HepG2 (cell line): Measurements from ENCODE around the gene LYPD3. TPM values are rescaled to one million over a fixed set of nuclear protein-coding genes. Genes with fewer than 3 reads are reported as not detected.

ENCODE experiments used
- ATAC-seq: fragments of 200-7000 bp; cut with Tn5 transposase; 3 replicates; pipeline ENCODE4 v1.9.1; 2020; ENCODE audit warnings: mild to moderate bottlenecking, moderate library complexity
- BruUV-seq: library from RNA; stranded (reverse); fragments of 400-500 nt; replicated peaks from 2 replicates; lab custom pipeline; 2021; lab: Mats Ljungman, UMichigan
- CTCF ChIA-PET: fragments of 300-600 bp; formaldehyde crosslinking; extraction: SDS; loops from one replicate; lab custom pipeline; 2021; ENCODE audit warnings: low total read pairs, inconsistent platforms, low intra/inter-chr PET ratio; lab: Yijun Ruan, JAX
- POLR2A ChIA-PET: fragments of 350-600 bp; sonication (Branson Sonifier 250); formaldehyde crosslinking; loops from one replicate; lab custom pipeline; 2020; ENCODE audit warnings: antibody characterized with exemption, inconsistent platforms; lab: Yijun Ruan, JAX
- DNase-seq: peaks from one replicate; pipeline ENCODE4 v3.0.0-alpha.2; 2015; ENCODE audit warnings: low spot score
- FAIRE-seq: peaks from 3 replicates; lab custom pipeline; 2011; peaks lifted over from hg19 to GRCh38; lab: Jason Lieb, UNC
- H2AFZ ChIP-seq: one replicate; pipeline ENCODE4 v1.6.1; 2011; ENCODE audit warnings: low read length, inconsistent platforms
- H3K27ac ChIP-seq: fragments of 300-600 bp; 3 replicates; pipeline ENCODE4 v1.8.0; 2011; ENCODE audit warnings: mixed run types, mild to moderate bottlenecking, mixed read lengths, low read length, inconsistent platforms; ENCODE audit not compliant: insufficient read depth; ENCODE audit errors: extremely low read length
- H3K27me3 ChIP-seq, 2 experiments: fragments of 200-600 bp in 1 of 2; 2 replicates in 1 of 2; 3 replicates in 1 of 2; pipeline versions ENCODE4 v1.6.0 to v1.8.0; 2011; ENCODE audit warnings: low read length in 2 of 2, mild to moderate bottlenecking in 2 of 2, moderate library complexity in 2 of 2, inconsistent platforms in 1 of 2; ENCODE audit not compliant: insufficient read depth in 2 of 2, control insufficient read depth in 1 of 2
- H3K36me3 ChIP-seq, 2 experiments: fragments of 200-600 bp in 1 of 2; replicated peaks in 1 of 2; 2 replicates in 1 of 2; 3 replicates in 1 of 2; pipeline versions ENCODE4 v1.5.1 to v1.8.0; 2011; ENCODE audit warnings: low read length in 2 of 2, inconsistent platforms in 1 of 2; ENCODE audit not compliant: insufficient read depth in 2 of 2, control insufficient read depth in 1 of 2
- H3K4me1 ChIP-seq: 2 replicates; pipeline ENCODE4 v1.5.1; 2012; ENCODE audit warnings: low read length, inconsistent platforms; ENCODE audit not compliant: insufficient read depth
- H3K4me2 ChIP-seq: 2 replicates; pipeline ENCODE4 v1.6.0; 2011; ENCODE audit warnings: low read depth, low read length, inconsistent platforms
- H3K4me3 ChIP-seq, 3 experiments: fragments of 200-600 bp in 1 of 3; sonication (generic), shearing (Covaris generic) in 1 of 3; replicated peaks in 1 of 3; 2 replicates each; pipeline ENCODE4 v1.5.1; 2011 to 2016; ENCODE audit warnings: low read length in 3 of 3, inconsistent platforms in 2 of 3, low read depth in 2 of 3, mild to moderate bottlenecking in 2 of 3, control low read depth in 1 of 3, mixed read lengths in 1 of 3; ENCODE audit not compliant: insufficient read depth in 1 of 3
- H3K79me2 ChIP-seq: one replicate; pipeline ENCODE4 v1.6.1; 2011; ENCODE audit warnings: low read length, inconsistent platforms; ENCODE audit not compliant: insufficient read depth
- H3K9ac ChIP-seq: 2 replicates; pipeline ENCODE4 v1.6.0; 2011; ENCODE audit warnings: mild to moderate bottlenecking, low read depth, low read length, inconsistent platforms; ENCODE audit not compliant: insufficient read depth
- H3K9me3 ChIP-seq: 2 replicates; pipeline ENCODE4 v1.5.1; 2012; ENCODE audit warnings: mild to moderate bottlenecking, low read length
- H4K20me1 ChIP-seq: 2 replicates; pipeline ENCODE4 v1.6.0; 2011; ENCODE audit warnings: inconsistent platforms, mild to moderate bottlenecking, low read length, moderate library complexity; ENCODE audit not compliant: insufficient read depth
- AGO1 ChIP-seq: fragments of 200-400 bp; formaldehyde crosslinking; IDR thresholded peaks from 2 replicates; pipeline ENCODE4 v1.6.1; 2017; ENCODE audit warnings: mild to moderate bottlenecking, low read depth, low read length, moderate library complexity; ENCODE audit not compliant: poor library complexity, severe bottlenecking
- MATR3 ChIP-seq: sonication (generic); formaldehyde crosslinking; IDR thresholded peaks from 2 replicates; pipeline ENCODE4 v1.4.0; 2020; ENCODE audit warnings: missing genetic modification reagents
- RAD51 ChIP-seq: fragments of 450-650 bp; IDR thresholded peaks from 2 replicates; pipeline ENCODE4 v1.6.1; 2016; ENCODE audit warnings: borderline replicate concordance
- RBM39 ChIP-seq: fragments of 200-400 bp; formaldehyde crosslinking; IDR thresholded peaks from one replicate; pipeline ENCODE4 v1.6.1; 2018; ENCODE audit warnings: antibody characterized with exemption, mild to moderate bottlenecking, low read depth, low read length; ENCODE audit not compliant: poor library complexity, severe bottlenecking
- SOX5 ChIP-seq: IDR thresholded peaks from 2 replicates; pipeline ENCODE4 v1.6.1; 2016; ENCODE audit warnings: borderline replicate concordance
- SSRP1 ChIP-seq: IDR thresholded peaks from 2 replicates; pipeline ENCODE4 v1.6.1; 2016; ENCODE audit warnings: control low read depth
- YEATS2 ChIP-seq: sonication (generic); formaldehyde crosslinking; IDR thresholded peaks from 2 replicates; pipeline ENCODE4 v1.4.0; 2020; ENCODE audit warnings: missing genetic modification reagents, borderline replicate concordance
- ZBTB38 ChIP-seq: sonication (generic); formaldehyde crosslinking; IDR thresholded peaks from 2 replicates; pipeline ENCODE4 v1.5.1; 2020; ENCODE audit warnings: mild to moderate bottlenecking, missing genetic modification reagents
- ZKSCAN5 ChIP-seq: sonication (generic); formaldehyde crosslinking; IDR thresholded peaks from 2 replicates; pipeline ENCODE4 v1.5.1; 2020; ENCODE audit warnings: mild to moderate bottlenecking, missing genetic modification reagents
- ZNF121 ChIP-seq: sonication (generic); formaldehyde crosslinking; IDR thresholded peaks from 2 replicates; pipeline ENCODE4 v1.5.0; 2020; ENCODE audit warnings: mild to moderate bottlenecking, missing genetic modification reagents
- ZNF883 ChIP-seq: sonication (generic); formaldehyde crosslinking; IDR thresholded peaks from 2 replicates; pipeline ENCODE4 v1.5.1; 2020; ENCODE audit warnings: mild to moderate bottlenecking, missing genetic modification reagents; ENCODE audit errors: not compliant biosample characterization
- WGBS: methylation state at CpG from one replicate; pipeline ENCODE4 v1.1.6; 2017; ENCODE audit warnings: low lambda C conversion rate; 5-methylcytosine and 5-hydroxymethylcytosine counted together
- in situ Hi-C: cut with HindIII; loops from 2 replicates; pipeline ENCODE4 v1.10.0; 2017; ENCODE audit warnings: low pct_unique_long_range_greater_than_20kb; ENCODE audit not compliant: extremely low pct_ligation_motif_present
- intact Hi-C: fragments of 100-400 bp; cut with micrococcal nuclease; formaldehyde crosslinking; loops from one replicate; pipeline ENCODE4 v1.10.0; 2022; ENCODE audit not compliant: unreplicated experiment
- polyA plus RNA-seq, 8 experiments: library from polyadenylated mRNA; depleted of rRNA in 3 of 8; stranded (reverse) in 7 of 8; unstranded in 1 of 8; fragments of >200 nt; fragmentation: Illumina TruSeq in 4 of 8; extraction: Trizol in 4 of 8; gene quantifications; 2 replicates each; pipeline versions ENCODE4 v1.2.1 to v1.2.3, GENCODE V29; 2011 to 2016; ENCODE audit warnings: low read depth in 4 of 8, missing spikeins in 1 of 8, mixed read lengths in 1 of 8; ENCODE audit not compliant: insufficient read depth in 1 of 8
- total RNA-seq, 5 experiments: library from RNA; depleted of rRNA; stranded (reverse); fragments of >200 nt; fragmentation: Illumina TruSeq; extraction: Trizol; gene quantifications; 2 replicates each; pipeline ENCODE4 v1.2.3, GENCODE V29; 2016; ENCODE audit warnings: low read depth in 1 of 5

LYPD3 gene
- total and polyA plus RNA-seq, 2 of the 13 experiments (the other 11 are each of a cell fraction or from before 2014, with no cell fraction given): 0.51 to 1.5 TPM

DNA sequence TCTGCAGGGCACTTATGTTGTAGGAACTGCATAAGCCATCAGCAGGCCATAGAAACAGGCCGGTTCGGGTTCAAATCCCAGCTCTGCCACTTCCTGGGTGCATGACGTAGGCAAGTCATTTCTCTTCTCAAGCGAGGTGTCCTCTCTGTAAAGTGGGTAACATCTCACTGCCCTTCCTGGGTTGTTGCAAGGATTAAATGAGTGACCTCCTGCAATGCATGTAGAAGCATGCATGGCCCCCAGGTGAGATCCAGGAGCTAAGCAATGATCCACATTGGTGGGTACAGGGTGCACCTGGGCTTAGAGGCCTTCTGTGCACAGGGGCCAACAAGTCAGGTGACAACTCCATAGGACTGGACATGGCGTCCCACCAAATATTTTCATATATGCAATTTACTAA is 25.4 kb upstream of the LYPD3 start (continued):
- no peak for TF ChIP-seq ZKSCAN5 (CRISPR knock-in tag)
- TF ChIP-seq MATR3 (CRISPR knock-in tag): no peak
- no peak for TF ChIP-seq RAD51
- TF ChIP-seq SSRP1 (CRISPR knock-in tag): no peak
- TF ChIP-seq RBM39: no peak
- TF ChIP-seq YEATS2 (CRISPR knock-in tag): no peak
- no peak for TF ChIP-seq SOX5 (CRISPR knock-in tag)
- TF ChIP-seq AGO1: no peak
- TF ChIP-seq ZBTB38 (CRISPR knock-in tag): no peak

- H3K27ac ChIP-seq: no peak overlapping the region
- no peaks in the 10 kb centered on the region for H3K9me3 ChIP-seq
- no peak overlapping the region for H2AFZ ChIP-seq
- TF ChIP-seq ZNF883 (no peak), ZNF121 (CRISPR knock-in tag) (peak; percentile 46; the same call in 1 of the 2 replicates)
- TF ChIP-seq, all 625 proteins: peak for 1
- ChIA-PET CTCF (no interaction called here), POLR2A (interaction anchor here (0.7 to 1.8 kb wide), 4 partner anchors 9 to 14 kb away, joined by 3 to 6 read pairs (median 4); no protein-coding TSS in a partner anchor)
- Histone ChIP-seq H3K4me3 (no peak overlapping the region), H3K27me3 (no peaks in the 10 kb centered on the region), H4K20me1 (no peaks in the 10 kb centered on the region), H3K79me2 (no peaks in the 10 kb centered on the region), H3K36me3 (peaks cover 4 to 9% of the 10 kb centered on the region in 2 experiments; a peak in 2 of 5 replicates), H3K4me2 (no peak overlapping the region), H3K9ac (no peak overlapping the region), H3K4me1 (no peaks in the 10 kb centered on the region)
- ATAC-seq (no peak), FAIRE-seq (no peak), DNase-seq (no peak)
- 95% methylated on average over 7 of the region's 7 CpGs for WGBS
- intact Hi-C loops (no loop called here), in situ Hi-C loops (no loop called here)
- BruUV-seq: no TSS peak
These were observed 24.7 kb upstream of the LYPD3 start for GRCh38 chr19:43489979-43490599.
